HG03175 (cell line): ENCODE data around the gene CTDSPL.

ENCODE experiments used
- ATAC-seq: cut with Tn5 transposase; IDR thresholded peaks from one replicate; pipeline ENCODE4 v1.9.1; 2021; ENCODE audit warnings: mild to moderate bottlenecking, moderate library complexity; ENCODE audit not compliant: unreplicated experiment

The CTDSPL gene

GRCh38 chr3:37852771-37853170 lies 8.9 kb upstream of the CTDSPL start:
- no peak for ATAC-seq

- ATAC-seq, result no peak
Measured at GRCh38 chr3:37853691-37854413, 7.8 kb upstream of the CTDSPL start.

GRCh38 chr3:37855363-37855970 lies 6.2 kb upstream of the CTDSPL start:
- no peak for ATAC-seq

DNA sequence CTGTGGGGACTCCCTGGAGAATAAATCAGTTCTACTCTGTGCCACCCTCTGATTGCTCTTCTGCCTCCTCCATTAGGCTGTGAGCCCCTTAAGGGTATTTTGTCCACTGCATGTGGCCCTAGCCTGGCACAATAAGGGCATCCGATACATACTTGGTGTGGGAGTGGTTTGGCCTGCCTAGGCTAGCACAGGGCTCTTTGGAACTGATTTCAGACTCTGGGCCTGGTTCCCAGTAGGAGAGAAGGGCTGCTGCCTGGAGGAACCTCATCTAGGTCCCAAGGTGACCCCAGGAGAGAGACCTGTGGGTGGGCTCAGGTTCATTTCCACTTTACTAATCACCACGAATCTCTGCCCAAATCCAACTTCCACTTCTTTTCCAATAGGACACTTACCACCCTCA lies 5.3 kb upstream of the CTDSPL start:
- ATAC-seq, result no peak

DNA sequence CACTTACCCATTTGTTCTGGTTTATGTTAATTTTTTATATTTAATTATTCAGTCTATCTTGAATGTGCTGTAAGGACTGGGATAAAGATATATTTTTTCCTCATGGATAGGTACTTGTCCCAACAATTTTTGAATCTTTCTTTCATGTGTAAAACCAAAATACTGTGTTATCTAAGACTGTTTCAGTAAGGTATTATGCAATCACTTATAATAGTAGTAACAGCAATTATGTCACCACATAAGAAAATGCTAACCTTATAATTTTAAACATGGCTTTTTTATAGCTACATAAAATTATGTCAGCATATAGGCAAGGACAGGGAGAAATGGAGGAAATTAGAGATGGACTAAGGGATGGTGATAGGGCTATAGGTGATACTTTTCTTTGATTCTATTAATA lies 2.9 kb upstream of the CTDSPL start:
- no peak for ATAC-seq

- no peak for ATAC-seq
Measured at GRCh38 chr3:37859354-37859753, 2.3 kb upstream of the CTDSPL start.

- no peak for ATAC-seq
Measured at GRCh38 chr3:37859908-37860199, 1.8 kb upstream of the CTDSPL start.

DNA sequence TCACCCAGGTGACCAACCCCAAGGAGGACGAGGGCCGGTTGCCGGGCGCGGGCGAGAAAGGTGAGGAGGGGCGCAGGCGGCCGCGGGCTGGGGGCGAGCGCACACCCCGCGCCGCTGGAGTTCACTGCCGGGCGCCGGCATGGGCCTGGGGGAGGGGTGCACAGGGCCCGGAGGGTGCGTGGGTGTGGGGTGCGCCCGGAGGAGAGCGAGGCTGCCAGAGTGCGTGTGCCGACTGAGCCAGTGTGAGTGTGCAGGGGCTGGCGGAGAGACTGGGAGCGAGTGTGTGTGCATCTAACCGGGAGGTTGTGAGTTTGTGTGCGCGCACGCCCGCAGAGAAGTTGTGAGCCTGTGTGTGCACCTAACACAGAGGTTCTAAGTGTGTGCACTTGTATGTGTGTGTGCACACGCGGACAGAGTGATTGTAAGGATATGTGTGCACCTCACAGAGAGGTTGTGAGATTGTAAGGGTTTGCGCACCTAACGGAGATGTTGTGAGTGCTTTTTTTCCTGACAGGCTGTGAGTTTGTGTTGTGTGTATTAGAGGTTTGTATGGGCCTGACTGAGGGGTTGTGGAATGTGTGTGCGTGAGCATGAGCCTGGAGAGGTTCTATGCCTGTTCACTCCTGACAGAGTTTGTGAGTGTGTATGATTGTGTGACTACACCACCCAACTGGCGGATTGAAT lies 681 bp downstream of the CTDSPL start:
- no peak for ATAC-seq

- no peak for ATAC-seq
Measured at GRCh38 chr3:37862903-37863815, 1.5 kb downstream of the CTDSPL start.

DNA sequence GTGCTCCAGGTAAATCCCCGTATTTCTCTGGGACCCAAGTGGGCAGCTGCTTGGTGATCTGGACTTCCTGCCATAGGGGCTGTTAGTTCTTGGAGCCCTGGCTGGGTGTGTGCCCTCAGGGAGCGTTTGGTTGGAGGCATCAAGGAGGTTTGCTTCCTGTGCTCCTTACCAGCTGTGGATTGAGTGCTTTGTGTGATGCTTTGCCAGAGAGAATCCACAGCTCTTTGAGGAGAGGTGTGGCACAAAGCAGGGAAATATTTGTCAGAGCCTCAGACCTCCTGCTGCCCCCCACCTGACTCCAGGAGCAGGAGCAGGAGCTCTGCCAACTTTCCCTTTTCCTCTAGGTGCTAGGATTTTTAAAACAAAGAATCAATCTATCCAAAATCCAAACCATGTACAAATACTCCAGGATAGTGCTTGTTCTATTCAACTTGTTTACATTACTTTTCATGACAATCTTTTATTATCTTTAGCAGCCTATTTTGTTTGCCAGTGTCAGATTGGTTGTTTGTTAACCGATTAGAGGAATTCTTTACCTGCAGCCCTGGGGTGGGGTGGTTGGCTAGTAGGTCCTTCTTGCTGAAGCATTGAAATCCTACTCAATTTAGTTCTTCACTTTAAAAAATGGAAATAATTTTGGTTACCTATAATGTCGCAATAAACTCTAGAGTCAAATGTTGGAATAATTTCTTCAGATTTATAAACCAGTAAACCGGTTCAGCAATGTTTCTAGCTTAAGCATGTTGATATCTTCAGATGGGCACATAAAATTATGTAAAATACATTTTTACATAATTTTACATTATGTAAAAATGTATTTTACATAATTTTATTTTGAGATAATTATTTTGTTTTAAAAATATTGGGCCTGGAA lies 2.5 kb downstream of the CTDSPL start:
- no peak for ATAC-seq

DNA sequence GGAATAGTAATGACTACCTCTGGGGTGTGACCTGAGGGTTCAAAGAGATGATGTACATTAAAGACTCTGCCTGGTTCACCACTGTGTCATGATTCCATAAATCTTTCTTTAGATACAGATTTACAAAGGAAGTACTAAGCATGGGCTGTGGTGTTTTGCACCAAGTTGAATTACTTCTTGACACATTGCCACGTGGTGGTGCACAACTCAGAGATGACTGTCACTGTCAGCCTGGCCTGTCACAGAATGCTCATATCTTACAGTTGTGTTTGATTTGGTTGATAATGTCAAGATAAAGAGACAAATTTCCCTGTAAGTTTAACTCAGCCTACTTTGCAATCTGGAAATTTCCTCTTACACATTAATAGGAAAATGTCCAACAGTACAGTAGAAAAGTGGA lies 3.2 kb downstream of the CTDSPL start:
- ATAC-seq, result no peak

GRCh38 chr3:37867144-37867543 lies 5.5 kb downstream of the CTDSPL start:
- no peak for ATAC-seq

DNA sequence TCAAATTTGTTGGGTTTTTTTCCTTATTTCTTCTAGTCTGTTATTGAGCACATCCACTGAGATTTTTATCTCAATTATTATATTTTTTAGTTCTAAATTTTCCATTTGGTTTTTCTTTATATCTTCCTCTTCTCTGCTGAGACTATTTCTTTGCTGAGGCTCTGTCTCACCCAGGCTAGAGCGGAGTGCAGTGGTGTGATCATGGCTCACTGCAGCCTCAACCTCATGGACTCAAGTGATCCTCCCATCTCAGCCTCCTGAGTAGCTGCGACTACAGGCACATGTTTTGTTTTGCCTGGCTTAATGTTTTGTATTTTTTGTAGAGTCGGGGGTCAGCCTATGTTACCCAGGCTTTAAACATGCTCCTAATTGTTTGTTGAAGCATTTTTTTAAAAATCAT lies 10.2 kb downstream of the CTDSPL start:
- ATAC-seq, result no peak

GRCh38 chr3:37872413-37873160 lies 10.9 kb downstream of the CTDSPL start:
- no peak for ATAC-seq

DNA sequence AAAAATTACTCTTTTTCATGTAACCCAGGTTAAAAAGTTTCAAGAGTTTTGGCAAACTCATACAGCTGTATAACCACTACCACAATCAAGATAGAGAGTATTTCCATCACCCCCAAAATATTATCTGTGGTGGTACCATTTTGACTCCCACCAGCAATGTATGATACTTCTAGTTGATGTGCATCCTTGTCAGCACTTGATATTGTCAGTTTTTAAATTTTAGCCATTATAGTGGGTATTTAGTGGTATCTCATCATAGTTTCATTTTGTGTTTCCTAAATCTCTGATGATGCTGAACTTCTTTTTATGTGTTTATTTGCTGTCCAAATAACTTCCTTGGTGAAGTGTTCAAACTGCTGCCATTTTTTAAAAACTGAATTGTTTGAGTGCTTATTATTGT lies 14.6 kb downstream of the CTDSPL start:
- no peak for ATAC-seq

GRCh38 chr3:37882711-37883110 lies 21.0 kb downstream of the CTDSPL start:
- no peak for ATAC-seq

DNA sequence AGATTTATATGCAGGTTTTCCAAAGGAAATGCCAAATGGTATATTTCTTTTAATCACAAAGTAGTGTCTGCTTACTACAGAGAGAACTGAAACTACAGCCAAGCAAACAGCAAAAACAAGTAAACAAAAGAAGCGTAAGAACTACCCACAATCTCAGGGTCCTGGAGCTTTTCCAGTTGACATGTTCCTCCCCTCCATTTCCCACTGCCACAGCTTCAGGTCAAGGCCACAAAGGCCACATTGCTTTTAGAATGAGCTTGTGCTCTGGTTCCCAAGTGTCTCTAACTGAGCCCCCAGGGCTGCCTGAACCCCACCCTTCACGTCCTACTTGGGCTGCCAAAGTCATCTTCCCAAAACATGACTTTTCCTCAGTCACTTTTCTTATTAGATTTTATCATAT lies 24.1 kb downstream of the CTDSPL start:
- no peak for ATAC-seq

GRCh38 chr3:37886395-37886794 lies 24.7 kb downstream of the CTDSPL start:
- no peak for ATAC-seq

GRCh38 chr3:37887062-37887461 lies 25.4 kb downstream of the CTDSPL start:
- ATAC-seq, result no peak

GRCh38 chr3:37887824-37888223 lies 26.1 kb downstream of the CTDSPL start:
- ATAC-seq, result no peak
